GM19043 (cell line): ENCODE results near the gene TMA7B.

Experiments
- ATAC-seq: cut with Tn5 transposase; IDR thresholded peaks from one replicate; pipeline ENCODE4 v1.9.1; 2021; ENCODE audit warnings: low read depth; ENCODE audit not compliant: unreplicated experiment

Gene TMA7B

DNA sequence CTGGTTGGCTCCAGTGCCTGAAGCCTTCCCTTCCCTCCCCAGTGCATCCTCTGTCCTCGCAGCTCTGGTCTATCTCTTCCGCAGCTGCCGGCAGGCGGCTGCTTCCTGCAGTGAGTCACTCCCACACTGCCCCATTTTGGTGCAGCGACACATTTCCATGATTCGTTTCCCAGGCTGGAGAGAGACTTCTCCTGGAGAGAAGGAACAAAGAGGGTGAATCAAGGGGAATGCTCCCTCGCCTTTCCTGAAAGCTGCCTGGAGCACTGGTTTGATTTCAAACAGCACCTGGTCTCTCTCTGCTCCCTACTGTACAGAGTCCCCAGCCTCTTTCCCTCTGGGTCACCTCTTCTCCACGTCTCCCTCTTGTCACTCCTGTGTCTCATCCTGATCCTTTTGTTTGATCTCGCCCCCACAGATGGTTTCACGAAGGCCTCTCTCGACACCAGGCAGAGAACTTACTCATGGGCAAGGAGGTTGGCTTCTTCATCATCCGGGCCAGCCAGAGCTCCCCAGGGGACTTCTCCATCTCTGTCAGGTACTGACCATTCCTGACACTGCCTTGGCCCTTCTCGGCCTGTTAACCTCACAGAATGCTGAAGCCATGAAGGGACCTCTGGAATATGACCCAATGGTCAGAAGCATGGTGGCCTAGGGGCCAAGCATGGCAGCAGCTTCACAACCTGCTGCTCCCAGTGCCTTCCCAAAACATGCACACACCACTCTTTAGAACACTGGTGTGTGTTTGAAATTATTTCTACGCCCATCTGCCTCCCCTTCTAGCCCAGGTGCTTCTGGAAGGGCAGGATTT is at the start of gene TMA7B:
TMA7B (plus strand) TSS at position 758 of the 808 bp plus-strand sequence. CDS start 3,978 bp downstream, outside the sequence.
- ATAC-seq: no peak

DNA sequence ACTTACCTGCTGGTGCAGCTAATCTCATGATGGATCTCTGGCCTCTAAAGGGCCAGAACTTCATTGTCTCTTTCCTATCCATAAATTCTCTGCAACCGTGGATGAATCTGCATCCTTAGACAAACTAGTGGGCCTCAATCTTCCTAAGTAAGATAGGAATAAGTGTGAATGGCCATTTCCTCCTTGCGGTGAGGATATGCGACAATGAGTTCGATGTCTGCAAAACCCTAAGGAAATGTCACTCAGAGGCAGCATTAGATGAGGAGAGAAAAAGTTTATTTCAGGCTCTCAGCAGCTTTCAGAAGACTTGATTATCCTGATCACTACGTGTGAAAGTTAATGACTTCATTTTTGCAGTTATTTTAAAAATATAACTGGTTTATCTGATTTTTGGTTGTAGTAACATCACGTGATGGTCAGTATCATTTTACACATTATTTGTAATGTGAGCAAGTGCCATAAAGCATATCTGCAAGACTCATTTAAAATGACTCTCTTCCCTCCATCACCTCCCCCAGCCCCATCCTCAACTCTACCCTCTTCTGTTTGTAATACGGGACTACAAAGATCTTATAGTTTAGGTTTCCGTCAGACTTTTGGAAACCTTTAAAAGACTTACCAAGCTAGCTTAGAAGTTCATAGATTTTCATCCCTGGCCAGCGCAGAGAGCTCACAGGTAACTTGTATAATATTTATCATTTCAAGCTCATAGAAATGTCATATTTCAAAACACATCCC is 49.2 kb upstream of the TMA7B start:
- ATAC-seq: no peak

DNA sequence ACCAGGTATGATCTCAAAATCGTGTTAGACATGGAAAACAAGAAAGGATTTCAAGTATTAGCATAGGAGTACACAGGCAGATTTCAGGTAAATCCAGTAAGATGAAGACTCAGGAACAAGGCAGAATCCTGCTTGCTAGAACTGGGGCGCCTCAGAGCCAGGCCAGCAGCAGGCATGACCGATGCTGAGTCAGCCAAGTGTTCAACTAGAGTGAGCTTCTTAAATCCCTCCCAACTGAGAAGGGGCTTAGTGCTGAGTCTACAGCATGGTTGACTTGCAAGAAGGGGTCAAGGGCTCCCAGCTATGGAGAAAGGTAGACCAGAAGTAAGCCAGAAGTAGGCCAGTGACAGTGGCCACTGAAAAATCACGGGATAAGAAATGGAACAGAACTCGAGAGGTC is 46.9 kb upstream of the TMA7B start:
- ATAC-seq: no peak

DNA sequence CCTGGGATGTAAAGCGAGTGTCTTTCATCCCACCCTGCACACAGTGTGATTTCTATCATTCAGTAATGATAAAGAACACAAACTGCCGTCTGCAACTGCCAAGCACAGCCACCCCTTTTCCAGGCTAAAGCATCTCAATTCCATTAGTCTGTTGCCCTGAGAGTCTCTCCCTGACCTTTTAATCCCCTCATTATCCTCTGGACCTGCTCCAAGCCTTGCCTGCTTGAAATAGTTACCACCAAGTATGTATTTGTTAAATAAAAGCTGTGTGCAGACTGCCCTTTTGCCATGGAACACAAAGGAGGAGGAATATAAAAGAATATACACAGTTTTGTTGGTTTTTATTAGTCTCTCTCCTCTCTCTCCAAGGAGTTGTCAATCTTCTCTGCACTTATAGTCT is 46.3 kb upstream of the TMA7B start:
- ATAC-seq: no peak

DNA sequence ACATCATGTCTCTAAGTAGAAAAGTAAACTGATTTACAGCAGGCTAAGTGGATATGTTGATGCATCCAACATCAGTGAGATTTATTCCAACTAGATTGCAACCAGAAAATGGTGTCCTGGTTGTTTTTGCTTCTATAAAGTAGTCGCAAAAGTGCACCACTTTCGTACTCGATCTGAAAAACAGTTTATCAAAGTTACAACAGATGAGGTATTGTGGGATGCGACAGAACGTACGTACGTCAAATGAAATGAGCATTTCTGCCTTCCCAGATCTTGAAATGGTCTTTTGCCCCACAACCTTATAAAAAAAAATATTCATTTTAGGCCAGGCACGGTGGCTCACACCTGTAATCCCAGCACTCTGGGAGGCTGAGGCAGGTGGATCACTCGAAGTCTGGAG is 45.6 kb upstream of the TMA7B start:
- ATAC-seq: no peak

DNA sequence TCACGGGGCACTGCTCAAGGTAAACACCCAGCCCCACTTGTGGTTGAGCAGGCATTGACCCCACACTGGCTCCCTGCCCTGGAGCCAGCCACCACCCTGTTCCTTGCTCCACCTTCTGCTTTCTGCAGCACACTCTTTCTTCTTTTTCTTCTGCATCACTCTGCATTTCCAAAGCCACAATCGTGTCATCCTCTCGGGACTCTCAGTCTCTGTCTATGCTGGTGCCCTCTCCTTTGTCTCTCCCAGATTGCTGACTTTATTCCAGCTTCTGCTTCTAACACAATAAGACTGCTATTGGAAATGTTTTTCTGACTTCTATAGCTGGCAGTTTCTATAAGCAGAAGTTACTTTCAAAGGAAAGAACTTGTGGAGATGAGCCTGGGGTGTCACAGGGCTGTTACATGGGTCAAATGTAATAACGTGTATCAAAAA is 44.9 kb upstream of the TMA7B start:
- no peak for ATAC-seq

DNA sequence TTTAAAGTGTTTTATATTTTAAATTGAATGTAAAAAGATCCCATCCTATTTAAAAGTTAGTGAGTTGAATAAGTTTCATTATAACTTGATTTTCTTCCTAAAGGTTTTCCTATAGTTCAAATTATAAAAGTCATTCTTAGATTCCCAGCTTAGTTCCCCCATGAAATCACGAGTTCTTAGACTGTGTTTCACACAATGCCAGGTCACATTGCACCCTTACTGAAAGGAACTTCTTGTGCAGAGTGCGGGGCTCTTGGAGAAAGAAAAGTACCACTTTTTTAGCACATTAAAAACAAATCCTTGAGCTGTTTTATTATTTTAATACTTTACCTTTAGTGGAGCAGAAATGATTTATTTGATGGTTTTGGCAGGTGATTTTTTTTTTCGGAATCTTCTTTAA is 43.7 kb upstream of the TMA7B start:
- ATAC-seq: no peak

DNA sequence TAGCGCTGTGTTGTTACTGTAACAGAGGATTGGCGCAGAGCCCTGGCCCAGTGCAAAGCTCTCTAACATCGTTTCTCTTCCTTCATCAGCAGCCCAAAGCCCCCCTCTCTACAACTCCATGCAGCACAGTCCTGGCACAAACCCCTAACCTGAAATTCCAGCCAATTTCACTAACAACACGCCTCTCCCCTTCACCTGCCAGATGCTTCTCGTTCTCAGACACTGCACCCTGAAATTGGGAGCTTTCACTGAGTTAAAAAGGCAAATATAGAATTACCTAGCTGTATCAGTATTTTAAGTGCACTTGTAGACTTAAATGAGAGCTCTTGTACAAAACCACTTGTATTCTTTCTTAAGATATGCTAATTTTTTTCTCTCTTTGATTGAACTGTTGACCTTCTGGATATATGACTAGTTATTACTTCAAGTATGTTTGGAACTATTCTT is 43.0 kb upstream of the TMA7B start:
- no peak for ATAC-seq

DNA sequence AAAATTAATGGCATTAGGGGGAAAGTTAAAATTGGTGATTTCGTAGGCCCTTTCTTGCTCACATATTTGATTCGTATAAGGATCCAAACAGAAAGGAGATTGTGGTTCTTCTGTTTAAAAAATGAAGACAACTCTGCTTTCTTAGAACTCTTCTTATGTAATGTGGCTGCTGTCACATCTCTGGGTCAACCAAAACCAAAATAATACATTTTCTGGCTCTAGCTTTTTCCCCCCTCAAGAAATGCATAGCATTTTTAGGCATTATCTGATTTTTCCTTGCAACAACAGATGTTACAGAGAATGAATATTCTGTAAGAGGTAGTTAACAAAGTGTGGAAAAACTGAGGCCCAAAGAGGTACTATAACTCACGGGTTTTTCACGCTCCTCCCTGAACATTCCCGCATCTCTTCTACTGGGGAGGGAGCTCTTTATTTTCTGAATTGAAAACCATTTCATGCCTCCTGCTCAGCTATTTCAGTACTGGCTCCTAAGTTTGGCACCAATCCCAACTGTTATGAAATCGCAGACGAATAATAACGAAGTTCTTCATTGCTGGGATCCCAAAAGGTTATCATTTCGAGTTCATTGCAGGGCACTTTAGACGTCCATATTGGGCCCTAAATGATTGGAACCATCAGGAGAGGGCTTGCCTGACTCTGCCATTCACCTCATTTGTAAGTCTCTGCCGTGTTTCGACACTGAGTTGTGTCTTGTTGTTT is 42.3 kb upstream of the TMA7B start:
- no peak for ATAC-seq

DNA sequence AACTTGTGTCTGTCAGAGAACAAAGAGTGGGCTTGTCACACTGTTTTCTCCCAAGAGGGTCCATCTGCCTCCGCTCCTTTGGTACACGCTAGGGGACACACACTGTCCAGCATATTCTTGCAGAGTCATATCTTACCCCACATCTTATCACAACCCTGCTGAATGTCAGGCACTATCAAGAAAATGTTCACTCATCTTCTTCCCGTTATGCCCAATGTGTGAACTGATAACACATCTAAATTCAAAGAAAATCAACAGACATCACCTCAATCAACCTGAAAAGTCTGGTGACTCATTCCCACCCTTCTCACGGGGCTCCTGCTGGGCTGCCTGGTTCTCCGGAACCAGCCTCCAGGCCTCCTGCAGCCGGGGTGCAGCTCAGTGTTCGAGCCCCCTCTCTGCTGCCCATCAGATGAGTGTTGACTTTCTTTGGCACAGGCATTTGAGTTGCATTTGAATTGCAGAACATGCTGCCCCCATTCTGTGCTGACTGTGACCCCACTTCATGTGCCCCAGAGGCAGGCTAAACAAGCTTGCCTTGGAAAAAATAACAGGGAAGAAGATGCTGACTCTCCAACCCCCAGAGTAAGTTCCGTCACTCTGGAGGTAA is 40.0 kb upstream of the TMA7B start:
- no peak for ATAC-seq

DNA sequence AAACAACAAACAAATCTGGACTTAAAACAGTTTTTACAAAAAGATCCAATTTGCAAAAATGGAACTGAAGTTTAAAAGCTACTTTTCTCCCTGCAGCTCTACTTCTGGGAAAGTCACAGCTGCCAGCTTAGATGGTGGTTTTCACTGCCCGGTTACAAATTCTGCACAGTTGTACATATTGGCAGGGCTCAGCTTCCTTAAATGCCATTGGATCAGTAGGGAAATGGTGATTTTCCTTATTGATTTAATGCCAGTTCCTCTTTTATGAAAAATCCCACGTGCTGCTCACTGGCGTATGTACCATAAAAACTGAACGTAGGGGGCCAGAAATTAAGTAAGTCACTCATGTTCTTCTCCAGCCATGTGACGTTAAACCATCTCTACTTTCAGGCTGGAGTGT is 36.5 kb upstream of the TMA7B start:
- ATAC-seq: no peak

DNA sequence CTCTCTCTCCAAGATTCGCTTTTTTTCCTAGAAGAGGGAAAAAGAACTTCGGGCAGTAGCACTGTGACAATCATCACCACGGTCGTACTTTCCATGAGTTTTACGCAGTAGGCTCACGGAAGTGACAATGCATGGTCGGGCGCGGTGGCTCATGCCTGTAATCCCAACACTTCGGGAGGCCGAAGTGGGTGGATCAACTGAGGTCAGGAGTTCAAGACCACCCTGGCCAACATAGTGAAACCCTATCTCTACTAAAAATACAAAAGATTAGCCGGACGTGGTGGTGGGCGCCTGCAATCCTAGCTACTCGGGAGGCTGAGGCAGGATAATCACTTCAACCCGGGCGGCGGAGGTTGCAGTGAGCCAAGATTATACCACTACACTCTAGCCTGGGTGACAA is 35.9 kb upstream of the TMA7B start:
- no peak for ATAC-seq

DNA sequence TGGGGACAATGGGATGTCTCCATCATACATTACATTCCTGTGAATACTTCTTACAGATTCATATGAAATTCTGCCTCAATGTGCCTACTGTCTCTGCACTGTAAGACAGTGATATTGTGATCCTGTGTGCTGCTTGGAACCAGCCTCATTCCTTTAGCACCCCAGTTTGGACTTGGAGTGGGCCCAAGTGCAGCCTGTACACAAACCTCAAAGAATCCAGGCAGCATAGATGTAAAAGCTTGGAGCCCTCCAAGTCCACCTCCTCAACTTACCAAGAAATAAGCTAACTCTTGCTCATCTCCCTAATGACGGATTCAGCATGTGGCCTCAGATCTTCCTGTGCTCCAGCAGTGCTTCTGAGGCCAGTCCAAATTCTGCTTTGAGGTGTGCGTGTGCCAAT is 34.9 kb upstream of the TMA7B start:
- ATAC-seq: no peak

DNA sequence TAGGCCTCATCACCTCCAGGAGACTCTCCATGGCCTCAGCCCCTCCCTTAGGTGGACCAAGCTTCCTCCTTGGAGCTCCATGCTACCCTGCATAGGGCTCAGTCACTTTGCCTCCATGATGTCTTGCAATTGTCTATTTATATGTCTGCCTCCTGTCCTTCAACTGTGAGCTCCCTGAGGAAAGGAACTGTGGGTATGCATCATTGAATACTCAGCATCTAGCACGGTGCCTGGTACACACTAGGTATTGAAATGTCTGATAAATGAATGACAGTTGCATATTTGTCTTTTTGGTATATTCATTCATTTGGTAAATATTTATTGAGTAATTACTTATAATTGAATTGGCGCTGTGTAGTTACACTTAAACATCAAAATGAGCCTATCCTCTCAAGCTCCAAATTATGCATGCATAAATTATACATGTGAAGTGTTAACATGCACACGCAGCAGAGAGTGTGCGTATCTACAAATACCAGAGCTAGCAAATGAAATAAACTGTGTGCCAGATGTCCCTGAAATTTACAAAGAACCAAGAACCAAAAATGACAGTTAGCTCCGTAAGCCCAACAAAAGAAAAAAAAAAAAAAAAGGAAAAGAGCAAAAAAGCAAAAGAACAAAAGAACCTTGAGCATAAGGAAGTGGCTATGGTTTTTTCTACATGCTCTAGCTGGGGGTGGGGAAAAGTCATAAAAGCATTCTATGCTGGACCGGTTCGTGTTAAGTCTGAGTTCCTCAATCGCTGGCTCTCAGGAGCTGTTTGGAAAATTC is 34.1 kb upstream of the TMA7B start:
- no peak for ATAC-seq

DNA sequence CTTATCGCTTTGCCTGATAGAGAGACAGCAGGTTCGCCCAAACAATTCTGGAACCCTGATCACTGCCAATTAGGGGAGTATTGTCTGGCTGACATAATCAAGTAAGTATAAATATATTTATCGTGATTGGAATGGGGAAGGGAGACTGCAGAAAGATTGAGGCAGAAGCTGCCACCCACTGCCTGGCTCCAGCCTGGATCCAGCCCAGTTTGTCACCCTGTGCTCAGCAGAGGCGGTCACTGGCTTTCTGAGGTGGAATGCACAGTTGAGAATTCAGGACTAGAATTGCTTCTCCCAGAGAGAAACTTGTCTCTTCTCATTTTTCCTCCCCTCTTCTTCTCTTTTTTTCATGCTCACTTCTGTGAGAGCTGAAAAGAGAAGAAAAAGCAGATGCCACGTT is 33.4 kb upstream of the TMA7B start:
- no peak for ATAC-seq

DNA sequence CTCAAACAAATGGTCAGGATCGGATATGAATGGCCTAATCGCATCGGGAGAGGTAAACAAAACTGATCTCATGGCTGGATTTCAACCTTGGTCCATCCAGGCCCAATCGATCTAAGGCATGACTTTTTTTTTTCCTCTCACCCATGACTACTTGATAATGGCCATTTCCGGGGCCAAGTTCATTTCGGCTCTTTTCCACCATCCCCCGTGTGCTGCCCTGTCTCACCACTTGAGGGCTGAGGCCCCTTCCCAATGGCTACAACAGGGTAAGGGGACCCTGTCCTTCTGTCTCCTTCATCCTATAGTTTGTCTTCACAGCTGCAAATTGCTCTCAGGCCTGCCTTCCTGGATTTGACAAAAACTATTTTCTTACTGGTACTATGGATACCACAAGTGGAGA is 32.7 kb upstream of the TMA7B start:
- no peak for ATAC-seq

DNA sequence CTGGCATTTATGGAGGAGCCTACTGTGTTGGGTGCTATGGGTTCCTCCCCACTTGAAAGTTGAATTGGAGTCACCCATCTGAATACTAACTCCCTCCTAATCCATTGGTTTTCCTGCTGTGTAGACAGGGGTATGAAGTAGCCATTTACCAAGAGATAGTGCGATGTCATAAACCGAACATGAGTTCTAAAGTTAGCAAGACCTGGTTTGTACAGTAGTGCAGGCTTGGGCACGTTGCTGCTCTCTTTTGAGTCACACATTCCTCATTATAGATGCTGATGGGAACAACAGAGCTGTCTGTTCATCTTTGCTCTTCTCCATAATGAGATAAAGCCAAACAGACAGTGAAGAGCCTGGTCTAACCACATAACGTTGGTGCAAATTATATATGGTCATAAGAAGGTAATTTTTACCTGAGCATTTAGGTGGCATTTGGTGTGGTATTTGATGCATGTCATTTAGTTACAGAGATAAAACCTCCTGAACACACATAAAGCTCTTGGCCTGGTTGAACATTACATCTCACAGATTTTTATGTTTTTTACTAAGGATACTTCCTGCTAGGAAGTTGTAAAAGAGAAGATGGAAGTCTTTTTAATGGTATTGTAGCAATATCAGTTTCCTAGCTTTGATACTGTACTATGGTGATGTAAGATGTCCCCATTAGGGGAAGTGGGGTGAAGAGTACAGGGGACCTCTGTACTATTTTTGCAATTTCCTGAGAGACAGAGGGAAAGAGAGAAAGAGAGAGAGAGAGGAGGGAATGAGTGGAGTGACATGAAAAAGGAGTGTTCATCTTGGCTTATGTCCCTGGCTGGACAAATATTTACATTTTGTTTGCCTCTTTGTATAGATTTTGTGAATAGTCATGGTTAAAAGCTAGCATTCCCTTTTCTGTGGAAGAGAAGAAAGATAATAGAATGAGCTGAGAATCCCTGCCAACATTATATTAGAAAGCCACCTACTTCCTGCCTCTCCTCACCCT is 31.4 kb upstream of the TMA7B start:
- ATAC-seq: no peak

DNA sequence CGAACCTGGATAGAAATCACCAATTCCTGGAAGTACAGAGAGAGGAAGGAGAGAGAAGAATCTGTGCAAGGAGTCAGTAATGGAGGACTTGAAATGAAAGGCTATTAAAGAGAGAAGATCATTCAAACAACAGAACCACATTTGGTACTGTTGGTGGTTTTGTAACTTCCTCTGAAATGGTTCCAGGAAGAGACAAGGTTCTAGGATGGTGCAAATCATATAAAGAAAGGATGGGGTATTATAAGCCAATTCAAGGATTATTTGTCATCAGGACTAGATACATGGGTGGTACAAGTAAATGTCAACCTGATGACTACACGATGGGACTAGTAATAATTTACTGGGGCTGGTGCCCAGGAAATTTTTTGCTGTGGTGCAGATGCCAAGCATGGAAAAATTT is 28.9 kb upstream of the TMA7B start:
- ATAC-seq: no peak

DNA sequence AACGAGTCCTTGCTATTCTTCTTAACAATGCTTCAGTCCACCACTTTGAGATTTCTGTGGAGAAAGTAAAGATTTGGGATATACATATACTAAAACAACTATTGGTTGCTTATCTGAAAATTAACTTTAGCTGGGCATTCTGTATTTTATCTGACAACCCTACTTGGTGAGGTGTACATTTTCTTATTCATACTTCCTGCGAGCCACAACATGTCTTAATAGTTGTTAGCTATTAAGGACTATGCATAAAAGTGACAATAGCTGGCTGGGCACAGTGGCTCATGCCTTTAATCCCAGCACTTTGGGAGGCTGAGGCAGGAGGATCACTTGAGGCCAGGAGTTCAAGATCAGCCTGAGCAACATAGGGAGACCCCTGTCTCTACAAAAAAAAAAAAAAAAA is 28.0 kb upstream of the TMA7B start:
- no peak for ATAC-seq
